Osteoblast (primary cell): ENCODE results near the gene PRODH. TPM values are rescaled to one million over a fixed set of nuclear protein-coding genes. Genes with fewer than 3 reads are reported as not detected.

Source experiments
- DNase-seq: peaks from one replicate; pipeline ENCODE4 v3.0.0; 2011; ENCODE audit warnings: low spot score, mixed read lengths; ENCODE audit not compliant: insufficient read length; ENCODE audit errors: missing footprints
- H2AFZ ChIP-seq: 2 replicates; pipeline ENCODE4 v1.6.0; 2011; ENCODE audit warnings: mild to moderate bottlenecking, low read length
- H3K27ac ChIP-seq: 2 replicates; pipeline ENCODE4 v1.5.1; 2011; ENCODE audit warnings: mild to moderate bottlenecking, low read depth, low read length, moderate library complexity
- H3K27me3 ChIP-seq: 2 replicates; pipeline ENCODE4 v1.6.0; 2012; ENCODE audit warnings: mild to moderate bottlenecking, control low read depth, inconsistent platforms, low read length, moderate library complexity; ENCODE audit not compliant: insufficient read depth
- H3K36me3 ChIP-seq: 2 replicates; pipeline ENCODE4 v1.5.1; 2011; ENCODE audit warnings: mild to moderate bottlenecking, low read length, control low read depth, moderate library complexity; ENCODE audit not compliant: insufficient read depth
- H3K4me1 ChIP-seq: 2 replicates; pipeline ENCODE4 v1.5.1; 2011; ENCODE audit warnings: mild to moderate bottlenecking, low read length, control low read depth, moderate library complexity; ENCODE audit not compliant: insufficient read depth
- H3K4me2 ChIP-seq: 2 replicates; pipeline ENCODE4 v1.6.0; 2011; ENCODE audit warnings: mild to moderate bottlenecking, low read length; ENCODE audit not compliant: insufficient read depth
- H3K4me3 ChIP-seq: fragments of 200-600 bp; sonication (generic); 3 replicates; pipeline ENCODE4 v1.5.1; 2012; ENCODE audit warnings: mild to moderate bottlenecking, low read length, inconsistent platforms; ENCODE audit not compliant: insufficient read depth
- H3K79me2 ChIP-seq: 2 replicates; pipeline ENCODE4 v1.6.0; 2012; ENCODE audit warnings: mild to moderate bottlenecking, low read length, control low read depth, inconsistent platforms; ENCODE audit not compliant: insufficient read depth
- H3K9me3 ChIP-seq: 2 replicates; pipeline ENCODE4 v1.5.1; 2011; ENCODE audit warnings: low read depth, low read length, control low read depth
- H4K20me1 ChIP-seq: 2 replicates; pipeline ENCODE4 v1.6.0; 2012; ENCODE audit warnings: mild to moderate bottlenecking, low read length, control low read depth; ENCODE audit not compliant: insufficient read depth
- total RNA-seq: library from RNA; depleted of rRNA; stranded (reverse); fragments of >200 nt; gene quantifications from 2 replicates; pipeline ENCODE4 v1.2.3, GENCODE V29; 2012
- TF ChIP-seq, protein P1 (sequence below): IDR thresholded peaks from 2 replicates; pipeline ENCODE4 v1.5.1; 2011; ENCODE audit warnings: mild to moderate bottlenecking, low read depth, low read length, moderate library complexity; ENCODE audit errors: extremely low read depth

Gene PRODH, protein sequence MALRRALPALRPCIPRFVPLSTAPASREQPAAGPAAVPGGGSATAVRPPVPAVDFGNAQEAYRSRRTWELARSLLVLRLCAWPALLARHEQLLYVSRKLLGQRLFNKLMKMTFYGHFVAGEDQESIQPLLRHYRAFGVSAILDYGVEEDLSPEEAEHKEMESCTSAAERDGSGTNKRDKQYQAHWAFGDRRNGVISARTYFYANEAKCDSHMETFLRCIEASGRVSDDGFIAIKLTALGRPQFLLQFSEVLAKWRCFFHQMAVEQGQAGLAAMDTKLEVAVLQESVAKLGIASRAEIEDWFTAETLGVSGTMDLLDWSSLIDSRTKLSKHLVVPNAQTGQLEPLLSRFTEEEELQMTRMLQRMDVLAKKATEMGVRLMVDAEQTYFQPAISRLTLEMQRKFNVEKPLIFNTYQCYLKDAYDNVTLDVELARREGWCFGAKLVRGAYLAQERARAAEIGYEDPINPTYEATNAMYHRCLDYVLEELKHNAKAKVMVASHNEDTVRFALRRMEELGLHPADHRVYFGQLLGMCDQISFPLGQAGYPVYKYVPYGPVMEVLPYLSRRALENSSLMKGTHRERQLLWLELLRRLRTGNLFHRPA
- total RNA-seq: under 0.01 TPM in 1 of 2 replicates, not detected in the other

- Histone ChIP-seq H3K4me1 (no peaks in the 10 kb centered on the region), H3K27me3 (no peaks in the 10 kb centered on the region), H3K9me3 (no peaks in the 10 kb centered on the region), H4K20me1 (no peaks in the 10 kb centered on the region), H2AFZ (no peak within 1 kb of the TSS), H3K4me2 (no peak within 1 kb of the TSS), H3K36me3 (no peaks in the 10 kb centered on the region), H3K4me3 (no peak within 1 kb of the TSS), H3K79me2 (no peaks in the 10 kb centered on the region), H3K27ac (no peak within 1 kb of the TSS)
- no peak for DNase-seq
- TF ChIP-seq, protein P1, sequence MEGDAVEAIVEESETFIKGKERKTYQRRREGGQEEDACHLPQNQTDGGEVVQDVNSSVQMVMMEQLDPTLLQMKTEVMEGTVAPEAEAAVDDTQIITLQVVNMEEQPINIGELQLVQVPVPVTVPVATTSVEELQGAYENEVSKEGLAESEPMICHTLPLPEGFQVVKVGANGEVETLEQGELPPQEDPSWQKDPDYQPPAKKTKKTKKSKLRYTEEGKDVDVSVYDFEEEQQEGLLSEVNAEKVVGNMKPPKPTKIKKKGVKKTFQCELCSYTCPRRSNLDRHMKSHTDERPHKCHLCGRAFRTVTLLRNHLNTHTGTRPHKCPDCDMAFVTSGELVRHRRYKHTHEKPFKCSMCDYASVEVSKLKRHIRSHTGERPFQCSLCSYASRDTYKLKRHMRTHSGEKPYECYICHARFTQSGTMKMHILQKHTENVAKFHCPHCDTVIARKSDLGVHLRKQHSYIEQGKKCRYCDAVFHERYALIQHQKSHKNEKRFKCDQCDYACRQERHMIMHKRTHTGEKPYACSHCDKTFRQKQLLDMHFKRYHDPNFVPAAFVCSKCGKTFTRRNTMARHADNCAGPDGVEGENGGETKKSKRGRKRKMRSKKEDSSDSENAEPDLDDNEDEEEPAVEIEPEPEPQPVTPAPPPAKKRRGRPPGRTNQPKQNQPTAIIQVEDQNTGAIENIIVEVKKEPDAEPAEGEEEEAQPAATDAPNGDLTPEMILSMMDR: no peak
Observed at GRCh38 chr22:18935889-18936529, at the start of gene PRODH. PRODH (minus strand) TSS chr22:18936293; CDS start chr22:18936287, 6 bp downstream.

GRCh38 chr22:18985780-18986179 is 49.7 kb upstream of the PRODH start:
- TF ChIP-seq, protein P1: no peak
- DNase-seq: no peak
- no peaks in the 10 kb centered on the region for H3K27me3 ChIP-seq

DNA sequence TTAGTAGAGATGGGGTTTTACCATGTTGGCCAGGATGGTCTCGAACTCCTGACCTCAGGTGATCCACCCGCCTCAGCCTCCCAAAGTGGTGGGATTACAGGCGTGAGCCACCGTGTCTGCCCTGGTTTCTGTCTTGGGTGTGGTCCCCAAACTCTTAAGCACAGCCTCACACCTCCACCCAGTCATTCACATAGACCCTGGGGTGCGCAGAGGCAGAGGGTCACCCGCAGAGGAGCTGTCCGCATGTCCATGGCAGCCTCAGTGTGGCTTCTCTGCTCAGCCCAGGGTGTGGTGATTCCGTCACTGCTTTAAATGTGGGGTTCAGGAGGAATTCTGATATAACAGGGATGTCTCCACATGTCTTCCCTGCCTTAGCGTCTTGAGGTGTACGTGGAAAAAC is 48.5 kb upstream of the PRODH start:
- H3K36me3 ChIP-seq: no peaks in the 10 kb centered on the region
- no peak overlapping the region for H3K27ac ChIP-seq
- no peak overlapping the region for H3K4me3 ChIP-seq
- no peaks in the 10 kb centered on the region for H3K4me1 ChIP-seq
- no peaks in the 10 kb centered on the region for H3K79me2 ChIP-seq
- H2AFZ ChIP-seq: no peak overlapping the region
- no peaks in the 10 kb centered on the region for H4K20me1 ChIP-seq
- no peaks in the 10 kb centered on the region for H3K9me3 ChIP-seq
- H3K27me3 ChIP-seq: no peaks in the 10 kb centered on the region
- no peak for DNase-seq
- no peak overlapping the region for H3K4me2 ChIP-seq
- TF ChIP-seq, protein P1: no peak

More at GRCh38 chr22:18985780-18986179, 49.7 kb upstream of the PRODH start:
- H3K27ac ChIP-seq: no peak overlapping the region
- no peaks in the 10 kb centered on the region for H4K20me1 ChIP-seq
- no peak overlapping the region for H2AFZ ChIP-seq
- H3K79me2 ChIP-seq: no peaks in the 10 kb centered on the region
- H3K4me1 ChIP-seq: no peaks in the 10 kb centered on the region
- no peaks in the 10 kb centered on the region for H3K36me3 ChIP-seq
- H3K4me2 ChIP-seq: no peak overlapping the region
- H3K4me3 ChIP-seq: no peak overlapping the region
- no peaks in the 10 kb centered on the region for H3K9me3 ChIP-seq

GRCh38 chr22:18983120-18983651 is 47.1 kb upstream of the PRODH start:
- Histone ChIP-seq H3K36me3 (no peaks in the 10 kb centered on the region), H3K4me2 (no peak overlapping the region), H4K20me1 (no peaks in the 10 kb centered on the region), H2AFZ (no peak overlapping the region), H3K9me3 (no peaks in the 10 kb centered on the region), H3K4me3 (no peak overlapping the region), H3K27me3 (no peaks in the 10 kb centered on the region), H3K79me2 (no peaks in the 10 kb centered on the region), H3K4me1 (no peaks in the 10 kb centered on the region), H3K27ac (no peak overlapping the region)
- TF ChIP-seq, protein P1: no peak
- peak; percentile 51 for DNase-seq
